Small intestine (tissue), 7 donors: ENCODE data around the gene DES. TPM values are rescaled to one million over a fixed set of nuclear protein-coding genes. Genes with fewer than 3 reads are reported as not detected.

ENCODE experiments used
- DNase-seq, 2 donors: peaks; one replicate each; pipeline versions ENCODE4 v3.0.0 to v3.0.0-alpha.2; 2013
- FAIRE-seq: peaks from 2 replicates; lab custom pipeline; 2012; peaks lifted over from hg19 to GRCh38; lab: Jason Lieb, UNC
- H3K27ac ChIP-seq, 3 donors: one replicate each; pipeline ENCODE4 v1.5.1; 2013; ENCODE audit warnings: low read length in 2 of 3, mild to moderate bottlenecking in 2 of 3, control low read depth in 1 of 3, inconsistent platforms in 1 of 3, low read depth in 1 of 3, moderate library complexity in 1 of 3
- H3K27me3 ChIP-seq, 3 donors: one replicate each; pipeline ENCODE4 v1.6.1; 2013; ENCODE audit warnings: low read length in 3 of 3, inconsistent platforms in 1 of 3; ENCODE audit not compliant: control insufficient read depth in 3 of 3, insufficient read depth in 3 of 3
- H3K36me3 ChIP-seq, 3 donors: one replicate each; pipeline ENCODE4 v1.6.1; 2013; ENCODE audit warnings: low read length in 3 of 3, inconsistent platforms in 1 of 3, low read depth in 1 of 3, mild to moderate bottlenecking in 1 of 3, moderate library complexity in 1 of 3; ENCODE audit not compliant: control insufficient read depth in 3 of 3, insufficient read depth in 2 of 3
- H3K4me1 ChIP-seq, 3 donors: one replicate each; pipeline ENCODE4 v1.6.1; 2013; ENCODE audit warnings: low read length in 2 of 3, inconsistent platforms in 1 of 3, low read depth in 1 of 3, mild to moderate bottlenecking in 1 of 3, moderate library complexity in 1 of 3; ENCODE audit not compliant: control insufficient read depth in 3 of 3, insufficient read depth in 2 of 3
- H3K4me3 ChIP-seq, 3 donors: one replicate each; pipeline ENCODE4 v1.5.1; 2013; ENCODE audit warnings: low read length in 3 of 3, control low read depth in 1 of 3, inconsistent platforms in 1 of 3, low read depth in 1 of 3, mild to moderate bottlenecking in 1 of 3, moderate library complexity in 1 of 3
- H3K9me3 ChIP-seq, 2 donors: one replicate each; pipeline ENCODE4 v1.6.1; 2013; ENCODE audit warnings: low read depth in 1 of 2, low read length in 1 of 2; ENCODE audit not compliant: control insufficient read depth in 2 of 2, insufficient read depth in 1 of 2
- WGBS, 3 donors: extraction: QIAGEN DNeasy Blood & Tissue Kit; methylation state at CpG; one replicate each; pipeline ENCODE4 v1.1.7; 2013; 5-methylcytosine and 5-hydroxymethylcytosine counted together
- polyA plus RNA-seq, 4 donors: library from polyadenylated mRNA; stranded (reverse) in 3 of 4; unstranded in 1 of 4; fragments of 200-250 nt in 3 of 4; fragments of 120-200 nt in 1 of 4; gene quantifications; one replicate each; pipeline versions ENCODE4 v1.2.1 to v1.2.3, GENCODE V29; 2013
- donor health status: healthy with polysubstance abuse.
- donor health status: control.
- donor health status: control.
- donor health status: Bipolar disorder and iron deficiency.
- donor health status: healthy.

DES gene
- polyA plus RNA-seq, 4 donors: 24.6 to 178 (median 67.4) TPM

GRCh38 chr2:219461047-219461514, 42.9 kb downstream of the DES start:
- Histone ChIP-seq H3K27ac (no peak overlapping the region), H3K36me3 (peaks cover 0 to 27% (median 0%) of the 10 kb centered on the region in 3 donors), H3K4me3 (no peak overlapping the region), H3K27me3 (no peaks in the 10 kb centered on the region), H3K4me1 (peaks cover 0 to 13% (median 0%) of the 10 kb centered on the region in 3 donors), H3K9me3 (no peaks in the 10 kb centered on the region)
- no peak for DNase-seq
- no peak for FAIRE-seq
- WGBS, 3 donors: 32 to 50% (median 37%) methylated on average over 10 to 11 of the region's 11 CpGs

GRCh38 chr2:219461669-219462068, 43.5 kb downstream of the DES start:
- FAIRE-seq: no peak
- no peak overlapping the region for H3K4me3 ChIP-seq
- H3K9me3 ChIP-seq: no peaks in the 10 kb centered on the region
- peaks cover 0 to 13% (median 0%) of the 10 kb centered on the region in 3 donors for H3K4me1 ChIP-seq
- DNase-seq: no peak
- WGBS, 3 donors: 69 to 88% (median 84%) methylated on average over 8 to 14 of the region's 14 CpGs
- peaks cover 0 to 25% (median 0%) of the 10 kb centered on the region in 3 donors for H3K36me3 ChIP-seq
- no peak overlapping the region for H3K27ac ChIP-seq
- H3K27me3 ChIP-seq: no peaks in the 10 kb centered on the region

GRCh38 chr2:219462349-219462748, 44.2 kb downstream of the DES start:
- Histone ChIP-seq H3K27ac (no peak overlapping the region), H3K4me1 (peaks cover 0 to 13% (median 0%) of the 10 kb centered on the region in 3 donors), H3K4me3 (no peak overlapping the region), H3K36me3 (peaks cover 0 to 23% (median 0%) of the 10 kb centered on the region in 3 donors), H3K27me3 (no peaks in the 10 kb centered on the region), H3K9me3 (no peaks in the 10 kb centered on the region)
- DNase-seq (no peak), FAIRE-seq (no peak)
- 85 to 94% (median 89%) methylated on average over 9 of the region's 9 CpGs for WGBS, 3 donors

- no peak overlapping the region for H3K27ac ChIP-seq
- H3K9me3 ChIP-seq: no peaks in the 10 kb centered on the region
These were observed 46.3 kb downstream of the DES start for GRCh38 chr2:219464286-219465032.

GRCh38 chr2:219465659-219466561, 47.7 kb downstream of the DES start:
- Histone ChIP-seq H3K9me3 (no peaks in the 10 kb centered on the region), H3K27ac (no peak overlapping the region), H3K4me1 (no peaks in the 10 kb centered on the region), H3K4me3 (no peak overlapping the region), H3K36me3 (peaks cover 0 to 29% (median 0%) of the 10 kb centered on the region in 3 donors), H3K27me3 (no peaks in the 10 kb centered on the region)
- FAIRE-seq (no peak), DNase-seq (no peak)
- 86 to 93% (median 92%) methylated on average over 44 to 47 of the region's 47 CpGs for WGBS, 3 donors

More at GRCh38 chr2:219464286-219465032, 46.3 kb downstream of the DES start:
- Histone ChIP-seq H3K4me3 (no peak overlapping the region), H3K4me1 (peaks cover 0 to 10% (median 0%) of the 10 kb centered on the region in 3 donors), H3K27me3 (no peaks in the 10 kb centered on the region), H3K36me3 (peaks cover 0 to 29% (median 0%) of the 10 kb centered on the region in 3 donors)
- DNase-seq (no peak), FAIRE-seq (no peak)
- WGBS, 3 donors: 87 to 94% (median 89%) methylated on average over 21 of the region's 21 CpGs

GRCh38 chr2:219466816-219467735, 48.9 kb downstream of the DES start:
- Histone ChIP-seq H3K4me1 (no peaks in the 10 kb centered on the region), H3K27ac (no peak overlapping the region), H3K27me3 (no peaks in the 10 kb centered on the region), H3K4me3 (no peak overlapping the region), H3K36me3 (peaks cover 0 to 22% (median 0%) of the 10 kb centered on the region in 3 donors), H3K9me3 (no peaks in the 10 kb centered on the region)
- DNase-seq (no peak), FAIRE-seq (no peak)
- 72 to 81% (median 73%) methylated on average over 28 of the region's 28 CpGs for WGBS, 3 donors

- Histone ChIP-seq H3K4me1 (no peaks in the 10 kb centered on the region), H3K27me3 (no peaks in the 10 kb centered on the region), H3K36me3 (peaks cover 0 to 17% (median 0%) of the 10 kb centered on the region in 3 donors), H3K9me3 (no peaks in the 10 kb centered on the region), H3K27ac (no peak overlapping the region), H3K4me3 (no peak overlapping the region)
- FAIRE-seq (no peak), DNase-seq (peak in 1 of 2 donors; percentile 17)
- WGBS, 3 donors: 21 to 60% (median 42%) methylated on average over 2 of the region's 2 CpGs
These were observed 49.5 kb downstream of the DES start for GRCh38 chr2:219467736-219468075.
